CD4-positive, alpha-beta T cell treated with Interleukin-6 at 100 ng/mL for 8 hours (primary cell): Measurements from ENCODE around the gene KCNJ16.

ENCODE experiments used
- DNase-seq: peaks from one replicate; pipeline ENCODE4 v3.0.0-alpha.2; 2020; ENCODE audit warnings: mixed read lengths, low spot score

The KCNJ16 gene

DNA sequence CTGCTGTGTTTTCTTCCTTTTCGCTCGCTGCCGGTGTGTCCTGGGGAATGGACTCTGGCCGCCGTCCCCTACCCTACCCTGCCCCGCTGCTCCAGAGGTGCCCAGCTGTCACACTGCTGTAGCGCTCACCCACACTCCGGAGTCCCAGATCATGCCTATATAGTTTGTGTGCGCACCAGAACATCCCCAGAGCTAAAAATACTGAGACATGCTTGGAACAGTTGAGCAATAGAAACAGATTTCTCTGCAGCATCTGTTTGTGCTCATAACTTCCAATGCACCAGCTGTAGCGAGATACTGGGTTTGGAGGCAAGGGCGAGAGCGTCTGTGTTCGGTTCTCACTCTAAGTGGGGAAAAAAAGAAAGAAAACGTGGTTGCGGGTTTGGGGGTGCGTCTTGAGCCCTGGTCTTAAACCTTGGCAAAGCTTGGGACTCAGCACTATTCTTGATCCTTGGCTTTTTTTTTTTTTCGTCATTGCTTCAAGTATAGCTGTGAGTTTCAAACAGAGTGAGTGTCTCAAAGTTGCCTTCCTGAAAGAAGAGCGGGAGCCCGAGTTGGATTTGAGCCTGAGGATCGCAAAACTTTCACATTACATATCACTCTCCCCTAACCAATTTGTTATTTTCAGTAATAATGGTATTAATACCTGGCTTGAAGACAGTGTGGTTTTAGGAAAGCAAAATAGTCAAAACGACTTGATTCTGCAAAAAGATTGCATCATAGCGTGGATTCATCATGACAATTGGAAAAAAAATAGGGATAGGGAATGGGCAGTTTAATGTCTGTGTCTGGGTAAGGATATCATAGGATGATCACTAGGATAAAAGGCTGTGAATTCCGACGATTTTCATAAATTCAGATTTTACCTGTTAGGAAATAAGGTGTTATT lies 94.9 kb downstream of the KCNJ16 start:
- DNase-seq, result no peak

- DNase-seq, result no peak
Observed at GRCh38 chr17:70171159-70171558, 96.1 kb downstream of the KCNJ16 start.

GRCh38 chr17:70172449-70172848 lies 97.4 kb downstream of the KCNJ16 start:
- no peak for DNase-seq

GRCh38 chr17:70172923-70173322 lies 97.9 kb downstream of the KCNJ16 start:
- DNase-seq, result no peak

GRCh38 chr17:70173681-70174080 lies 98.7 kb downstream of the KCNJ16 start:
- no peak for DNase-seq

DNA sequence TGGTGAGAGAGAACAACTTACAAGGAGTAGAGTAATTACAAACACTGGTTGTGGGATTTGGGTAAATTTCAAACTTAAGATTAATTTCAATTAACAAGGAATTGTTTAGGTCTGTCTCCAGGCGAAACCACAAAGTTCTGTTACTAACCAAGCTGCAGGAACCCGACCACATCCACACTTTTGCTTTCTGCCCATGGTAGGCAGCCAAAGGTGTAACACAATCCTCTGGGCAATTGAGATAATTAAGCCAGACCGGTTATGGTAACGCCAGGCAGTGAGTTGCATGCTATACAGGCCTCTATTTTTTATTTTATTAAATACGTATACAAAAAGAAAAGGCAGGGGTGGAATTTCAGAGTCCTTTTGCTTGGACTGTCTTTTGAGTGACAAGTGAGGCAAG lies 106.4 kb downstream of the KCNJ16 start:
- no peak for DNase-seq

GRCh38 chr17:70181866-70182265 lies 106.8 kb downstream of the KCNJ16 start:
- DNase-seq, result no peak

- no peak for DNase-seq
Observed at GRCh38 chr17:70183508-70183907, 108.5 kb downstream of the KCNJ16 start.

DNA sequence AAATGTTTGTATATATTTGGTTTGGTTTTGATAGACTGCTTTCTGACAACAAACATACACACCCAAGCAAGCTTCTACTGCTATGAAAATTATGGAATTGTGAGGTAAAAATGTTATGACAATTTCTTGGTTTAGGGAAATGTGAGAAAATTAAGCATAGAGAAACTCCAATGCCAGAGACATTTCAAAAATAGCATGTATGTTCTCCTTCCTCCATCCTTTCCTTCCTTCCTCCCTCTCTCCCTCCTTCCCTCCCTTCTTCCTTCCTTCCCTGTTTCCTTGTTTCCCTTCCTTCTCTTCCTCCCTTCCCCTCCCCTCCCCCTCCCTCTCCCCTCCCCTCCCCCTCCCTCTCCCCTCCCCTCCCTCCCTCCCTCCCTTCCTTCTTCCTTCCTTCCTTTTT lies 109.2 kb downstream of the KCNJ16 start:
- no peak for DNase-seq

- no peak for DNase-seq
Observed at GRCh38 chr17:70184770-70185169, 109.7 kb downstream of the KCNJ16 start.
